GM21717 (cell line): ENCODE measurements around the gene GJC2.

Experiments used
- ATAC-seq: cut with Tn5 transposase; IDR thresholded peaks from one replicate; pipeline ENCODE4 v1.9.1; 2021; ENCODE audit warnings: mild to moderate bottlenecking, moderate library complexity; ENCODE audit not compliant: unreplicated experiment

The GJC2 gene

GRCh38 chr1:228144193-228144992 is 5.3 kb upstream of the GJC2 start:
- ATAC-seq, result no peak

GRCh38 chr1:228144993-228145343 is 4.8 kb upstream of the GJC2 start:
- no peak for ATAC-seq

- no peak for ATAC-seq
Observed at GRCh38 chr1:228145463-228146416, 4.0 kb upstream of the GJC2 start.

- no peak for ATAC-seq
Observed at GRCh38 chr1:228146417-228147150, 3.1 kb upstream of the GJC2 start.

GRCh38 chr1:228147151-228147693 is 2.5 kb upstream of the GJC2 start:
- ATAC-seq, result no peak

- ATAC-seq, result no peak
Observed at GRCh38 chr1:228147768-228148167, 2.0 kb upstream of the GJC2 start.

GRCh38 chr1:228148196-228148861 is 1.4 kb upstream of the GJC2 start:
- no peak for ATAC-seq

- ATAC-seq, result no peak
Observed at GRCh38 chr1:228148935-228149405, 760 bp upstream of the GJC2 start.

- ATAC-seq, result no peak
Observed at GRCh38 chr1:228150120-228150460, 360 bp downstream of the GJC2 start.

- ATAC-seq, result no peak
Observed at GRCh38 chr1:228150461-228151179, 890 bp downstream of the GJC2 start.

GRCh38 chr1:228151180-228151925 is 1.6 kb downstream of the GJC2 start:
- no peak for ATAC-seq

GRCh38 chr1:228152097-228152917 is 2.6 kb downstream of the GJC2 start:
- no peak for ATAC-seq

GRCh38 chr1:228152918-228153258 is 3.2 kb downstream of the GJC2 start:
- no peak for ATAC-seq

- no peak for ATAC-seq
Observed at GRCh38 chr1:228154021-228154669, 4.4 kb downstream of the GJC2 start.

GRCh38 chr1:228154670-228155571 is 5.2 kb downstream of the GJC2 start:
- no peak for ATAC-seq

- ATAC-seq, result no peak
Observed at GRCh38 chr1:228155596-228156514, 6.1 kb downstream of the GJC2 start.
